Thyroid gland (tissue), 4 donors: ENCODE results near the gene SHROOM3. TPM values are rescaled to one million over a fixed set of nuclear protein-coding genes. Genes with fewer than 3 reads are reported as not detected.

Source experiments
- DNase-seq, 2 donors: peaks; one replicate each; pipeline ENCODE4 v3.0.0-alpha.2; 2019
- H3K27ac ChIP-seq, 3 donors: fragments of 200-600 bp; sonication (generic); 1 replicate in 2 of 3; 2 replicates in 1 of 3; pipeline ENCODE4 v1.5.1; 2016 to 2019; ENCODE audit warnings: mild to moderate bottlenecking in 1 of 3, moderate library complexity in 1 of 3
- H3K27me3 ChIP-seq: fragments of 200-600 bp; sonication (generic); one replicate; pipeline ENCODE4 v1.5.1; 2019
- H3K36me3 ChIP-seq, 2 donors: fragments of 200-600 bp; sonication (generic); one replicate each; pipeline ENCODE4 v1.5.1; 2016 to 2019
- H3K4me1 ChIP-seq, 2 donors: fragments of 200-600 bp; sonication (generic); one replicate each; pipeline ENCODE4 v1.5.1; 2017 to 2019
- H3K4me3 ChIP-seq, 3 donors: fragments of 200-600 bp; sonication (generic); replicated peaks in 1 of 3; 1 replicate in 2 of 3; 2 replicates in 1 of 3; pipeline ENCODE4 v1.5.1; 2016; ENCODE audit warnings: mild to moderate bottlenecking in 1 of 3
- H3K9me3 ChIP-seq: fragments of 200-600 bp; sonication (generic); one replicate; pipeline ENCODE4 v1.5.1; 2017
- CTCF ChIP-seq, 6 experiments: fragments of 200-600 bp in 3 of 6; fragments of 450-650 bp in 3 of 6; sonication (generic) in 3 of 6; IDR thresholded peaks; one replicate each; pipeline ENCODE4 v1.5.1; 2016 to 2019; ENCODE audit warnings: antibody characterized with exemption in 6 of 6, mild to moderate bottlenecking in 2 of 6, inconsistent platforms in 1 of 6, moderate library complexity in 1 of 6
- POLR2A ChIP-seq, 2 donors: fragments of 450-650 bp; IDR thresholded peaks; one replicate each; pipeline ENCODE4 v1.6.1; 2017; ENCODE audit warnings: antibody characterized with exemption in 2 of 2, mild to moderate bottlenecking in 2 of 2, moderate library complexity in 1 of 2
- WGBS, 2 donors: methylation state at CpG; one replicate each; pipeline ENCODE4 v1.1.5; 2017; 5-methylcytosine and 5-hydroxymethylcytosine counted together
- intact Hi-C: fragments of 100-400 bp; cut with DNase I; formaldehyde crosslinking; loops from one replicate; pipeline ENCODE4 v1.15.1; 2023
- total RNA-seq, 4 donors: library from RNA; depleted of rRNA; stranded (reverse); fragments of >200 nt; gene quantifications; one replicate each; pipeline ENCODE4 v1.2.3, GENCODE V29; 2016

The SHROOM3 gene
- total RNA-seq, 4 donors from 2014 or later, result 41.7 to 77.8 (median 62.0) TPM

GRCh38 chr4:76690906-76691275, 255.9 kb downstream of the SHROOM3 start:
- no peak overlapping the region for H3K4me3 ChIP-seq
- TF ChIP-seq POLR2A (IDR thresholded peaks at IDR 0.05) (no peak), CTCF (IDR thresholded peaks at IDR 0.05) (no peak)
- H3K9me3 ChIP-seq, result no peaks in the 10 kb centered on the region
- H3K36me3 ChIP-seq, result no peaks in the 10 kb centered on the region
- H3K4me1 ChIP-seq, result peaks cover 0 to 9% of the 10 kb centered on the region in 2 donors
- intact Hi-C loops, result no loop called here
- H3K27ac ChIP-seq, result no peak overlapping the region
- no peak for DNase-seq
- WGBS, 2 donors, result 84 to 100% methylated on average over 1 of the region's 1 CpG
- H3K27me3 ChIP-seq, result no peaks in the 10 kb centered on the region

- H3K36me3 ChIP-seq, result no peaks in the 10 kb centered on the region
- H3K9me3 ChIP-seq, result no peaks in the 10 kb centered on the region
- H3K4me3 ChIP-seq, result no peak overlapping the region
- no peaks in the 10 kb centered on the region for H3K27me3 ChIP-seq
- no peak for TF ChIP-seq CTCF (IDR thresholded peaks at IDR 0.05)
- TF ChIP-seq POLR2A (IDR thresholded peaks at IDR 0.05), result no peak
- 85 to 88% methylated on average over 5 of the region's 5 CpGs for WGBS, 2 donors
- no peak for DNase-seq
- peaks cover 0 to 9% of the 10 kb centered on the region in 2 donors for H3K4me1 ChIP-seq
- H3K27ac ChIP-seq, result no peak overlapping the region
- intact Hi-C loops, result no loop called here
Measured at GRCh38 chr4:76691807-76692582, 257.0 kb downstream of the SHROOM3 start.

- no peak for DNase-seq
- Histone ChIP-seq H3K36me3 (no peaks in the 10 kb centered on the region), H3K27me3 (no peaks in the 10 kb centered on the region), H3K4me1 (peaks cover 0 to 9% of the 10 kb centered on the region in 2 donors), H3K9me3 (no peaks in the 10 kb centered on the region), H3K27ac (no peak overlapping the region), H3K4me3 (no peak overlapping the region)
- intact Hi-C loops, result no loop called here
- 91 to 94% methylated on average over 2 of the region's 2 CpGs for WGBS, 2 donors
- TF ChIP-seq POLR2A (IDR thresholded peaks at IDR 0.05) (no peak), CTCF (IDR thresholded peaks at IDR 0.05) (no peak)
Measured at GRCh38 chr4:76692761-76693160, 257.7 kb downstream of the SHROOM3 start.

- no peak for DNase-seq
- H3K4me3 ChIP-seq, result no peak overlapping the region
- H3K27ac ChIP-seq, result no peak overlapping the region
- no peaks in the 10 kb centered on the region for H3K9me3 ChIP-seq
- H3K36me3 ChIP-seq, result no peaks in the 10 kb centered on the region
- no peak for TF ChIP-seq CTCF (IDR thresholded peaks at IDR 0.05)
- no peak for TF ChIP-seq POLR2A (IDR thresholded peaks at IDR 0.05)
- 95 to 96% methylated on average over 1 of the region's 1 CpG for WGBS, 2 donors
- H3K27me3 ChIP-seq, result no peaks in the 10 kb centered on the region
- peaks cover 0 to 9% of the 10 kb centered on the region in 2 donors for H3K4me1 ChIP-seq
- intact Hi-C loops, result no loop called here
Measured at GRCh38 chr4:76694056-76694455, 259.0 kb downstream of the SHROOM3 start.

- no peaks in the 10 kb centered on the region for H3K27me3 ChIP-seq
- H3K27ac ChIP-seq, result no peak overlapping the region
- 51 to 54% methylated on average over 7 of the region's 7 CpGs for WGBS, 2 donors
- H3K4me1 ChIP-seq, result peaks cover 0 to 3% of the 10 kb centered on the region in 2 donors
- no peaks in the 10 kb centered on the region for H3K9me3 ChIP-seq
- intact Hi-C loops, result no loop called here
- no peak overlapping the region for H3K4me3 ChIP-seq
- TF ChIP-seq POLR2A (IDR thresholded peaks at IDR 0.05) (no peak), CTCF (IDR thresholded peaks at IDR 0.05) (no peak)
- H3K36me3 ChIP-seq, result no peaks in the 10 kb centered on the region
- DNase-seq, result peak; percentile 12 to 15
Measured at GRCh38 chr4:76696109-76696508, 261.1 kb downstream of the SHROOM3 start.
